ENCODE results near the gene RAB40B.

Gene RAB40B

GRCh38 chr17:82632451-82632850 is 66.0 kb downstream of the RAB40B start:
- Histone ChIP-seq H3K9me3 (no peaks in the 10 kb centered on the region), H3K36me3 (replicated peaks) (peaks cover 54% of the 10 kb centered on the region), H3K4me1 (no peaks in the 10 kb centered on the region), H3K4me3 (no peak overlapping the region), H3K27me3 (ENCODE audit: low read depth) (no peaks in the 10 kb centered on the region)
- no peak for DNase-seq (ENCODE audit: low spot score in 2 of 2)
- in situ Hi-C loops (cut with MboI; ENCODE audit: low sequenced_read_pairs): no loop called here

GRCh38 chr17:82631544-82631943 is 67.0 kb downstream of the RAB40B start:
- Histone ChIP-seq H3K27me3 (ENCODE audit: low read depth) (no peaks in the 10 kb centered on the region), H3K4me1 (no peaks in the 10 kb centered on the region), H3K4me3 (no peak overlapping the region), H3K36me3 (replicated peaks) (peaks cover 58% of the 10 kb centered on the region), H3K9me3 (no peaks in the 10 kb centered on the region)
- no peak for DNase-seq (ENCODE audit: low spot score in 2 of 2)
- in situ Hi-C loops (cut with MboI; ENCODE audit: low sequenced_read_pairs): no loop called here

- no peak for DNase-seq (ENCODE audit: low spot score in 2 of 2)
- H3K4me1 ChIP-seq: no peaks in the 10 kb centered on the region
- H3K27me3 ChIP-seq (ENCODE audit: low read depth): no peaks in the 10 kb centered on the region
- H3K36me3 ChIP-seq (replicated peaks): peaks cover 67% of the 10 kb centered on the region
- H3K9me3 ChIP-seq: no peaks in the 10 kb centered on the region
- no peak overlapping the region for H3K4me3 ChIP-seq
- in situ Hi-C loops (cut with MboI; ENCODE audit: low sequenced_read_pairs): no loop called here
These were observed 68.3 kb downstream of the RAB40B start for GRCh38 chr17:82630212-82630611.

GRCh38 chr17:82629748-82630147 is 68.8 kb downstream of the RAB40B start:
- no peak overlapping the region for H3K4me3 ChIP-seq
- in situ Hi-C loops (cut with MboI; ENCODE audit: low sequenced_read_pairs): no loop called here
- DNase-seq (ENCODE audit: low spot score in 2 of 2): no peak
- H3K27me3 ChIP-seq (ENCODE audit: low read depth): no peaks in the 10 kb centered on the region
- H3K9me3 ChIP-seq: no peaks in the 10 kb centered on the region
- peaks cover 68% of the 10 kb centered on the region for H3K36me3 ChIP-seq (replicated peaks)
- no peaks in the 10 kb centered on the region for H3K4me1 ChIP-seq

GRCh38 chr17:82627405-82627804 is 71.1 kb downstream of the RAB40B start:
- H3K27me3 ChIP-seq (ENCODE audit: low read depth): no peaks in the 10 kb centered on the region
- no peak for DNase-seq (ENCODE audit: low spot score in 2 of 2)
- H3K4me3 ChIP-seq: no peak overlapping the region
- no peaks in the 10 kb centered on the region for H3K9me3 ChIP-seq
- H3K4me1 ChIP-seq: no peaks in the 10 kb centered on the region
- in situ Hi-C loops (cut with MboI; ENCODE audit: low sequenced_read_pairs): no loop called here
- peaks cover 75% of the 10 kb centered on the region for H3K36me3 ChIP-seq (replicated peaks)

- Histone ChIP-seq H3K9me3 (no peaks in the 10 kb centered on the region), H3K4me3 (no peak overlapping the region), H3K36me3 (replicated peaks) (peaks cover 86% of the 10 kb centered on the region), H3K4me1 (no peaks in the 10 kb centered on the region), H3K27me3 (ENCODE audit: low read depth) (no peaks in the 10 kb centered on the region)
- in situ Hi-C loops (cut with MboI; ENCODE audit: low sequenced_read_pairs): no loop called here
- DNase-seq (ENCODE audit: low spot score in 2 of 2): no peak
These were observed 74.8 kb downstream of the RAB40B start for GRCh38 chr17:82623707-82624106.

GRCh38 chr17:82619641-82620040 is 78.9 kb downstream of the RAB40B start:
- Histone ChIP-seq H3K36me3 (replicated peaks) (peaks cover 87% of the 10 kb centered on the region), H3K9me3 (no peaks in the 10 kb centered on the region), H3K4me3 (no peak overlapping the region), H3K27me3 (ENCODE audit: low read depth) (no peaks in the 10 kb centered on the region), H3K4me1 (no peaks in the 10 kb centered on the region)
- no peak for DNase-seq (ENCODE audit: low spot score in 2 of 2)
- in situ Hi-C loops (cut with MboI; ENCODE audit: low sequenced_read_pairs): no loop called here

- no peak for DNase-seq (ENCODE audit: low spot score in 2 of 2)
- in situ Hi-C loops (cut with MboI; ENCODE audit: low sequenced_read_pairs): no loop called here
- peaks cover 88% of the 10 kb centered on the region for H3K36me3 ChIP-seq (replicated peaks)
These were observed 79.3 kb downstream of the RAB40B start for GRCh38 chr17:82619211-82619610.

GRCh38 chr17:82616021-82616711 is 82.3 kb downstream of the RAB40B start:
- no peaks in the 10 kb centered on the region for H3K9me3 ChIP-seq
- DNase-seq (ENCODE audit: low spot score in 2 of 2): no peak
- in situ Hi-C loops (cut with MboI; ENCODE audit: low sequenced_read_pairs): no loop called here
- H3K36me3 ChIP-seq (replicated peaks): peaks cover 64% of the 10 kb centered on the region
- H3K4me1 ChIP-seq: no peaks in the 10 kb centered on the region
- no peaks in the 10 kb centered on the region for H3K27me3 ChIP-seq (ENCODE audit: low read depth)
- no peak overlapping the region for H3K4me3 ChIP-seq

More at GRCh38 chr17:82619211-82619610, 79.3 kb downstream of the RAB40B start:
- Histone ChIP-seq H3K4me1 (no peaks in the 10 kb centered on the region), H3K9me3 (no peaks in the 10 kb centered on the region), H3K4me3 (no peak overlapping the region), H3K27me3 (ENCODE audit: low read depth) (no peaks in the 10 kb centered on the region)

GRCh38 chr17:82615084-82616020 is 83.1 kb downstream of the RAB40B start:
- Histone ChIP-seq H3K9me3 (no peaks in the 10 kb centered on the region), H3K36me3 (replicated peaks) (peaks cover 56% of the 10 kb centered on the region), H3K4me3 (no peak overlapping the region), H3K4me1 (no peaks in the 10 kb centered on the region), H3K27me3 (ENCODE audit: low read depth) (no peaks in the 10 kb centered on the region)
- in situ Hi-C loops (cut with MboI; ENCODE audit: low sequenced_read_pairs): no loop called here
- DNase-seq (ENCODE audit: low spot score in 2 of 2): no peak

GRCh38 chr17:82614095-82614631 is 84.3 kb downstream of the RAB40B start:
- peaks cover 50% of the 10 kb centered on the region for H3K36me3 ChIP-seq (replicated peaks)
- in situ Hi-C loops (cut with MboI; ENCODE audit: low sequenced_read_pairs): no loop called here

GRCh38 chr17:82613283-82614094 is 85.0 kb downstream of the RAB40B start:
- in situ Hi-C loops (cut with MboI; ENCODE audit: low sequenced_read_pairs): no loop called here
- peaks cover 43% of the 10 kb centered on the region for H3K36me3 ChIP-seq (replicated peaks)
- no peaks in the 10 kb centered on the region for H3K4me1 ChIP-seq
- no peaks in the 10 kb centered on the region for H3K9me3 ChIP-seq
- no peak for DNase-seq (ENCODE audit: low spot score in 2 of 2)
- H3K27me3 ChIP-seq (ENCODE audit: low read depth): no peaks in the 10 kb centered on the region
- no peak overlapping the region for H3K4me3 ChIP-seq

More at GRCh38 chr17:82614095-82614631, 84.3 kb downstream of the RAB40B start:
- no peak for DNase-seq (ENCODE audit: low spot score in 2 of 2)
- H3K4me1 ChIP-seq: no peaks in the 10 kb centered on the region
- H3K4me3 ChIP-seq: no peak overlapping the region
- H3K27me3 ChIP-seq (ENCODE audit: low read depth): no peaks in the 10 kb centered on the region
- no peaks in the 10 kb centered on the region for H3K9me3 ChIP-seq
